Glutamatergic neuron (in vitro differentiated cells): ENCODE measurements around the gene SLIT3. TPM values are rescaled to one million over a fixed set of nuclear protein-coding genes. Genes with fewer than 3 reads are reported as not detected.

Experiments used
- DNase-seq: peaks from one replicate; pipeline ENCODE4 v3.0.0; 2022
- H3K27ac Mint-ChIP-seq: one replicate; pipeline ENCODE4 v1.8.0; 2020; ENCODE audit warnings: mild to moderate bottlenecking, mixed read lengths, inconsistent platforms; ENCODE audit not compliant: unreplicated experiment
- H3K27me3 Mint-ChIP-seq: one replicate; pipeline ENCODE4 v1.8.0; 2020; ENCODE audit warnings: mild to moderate bottlenecking, moderate library complexity, mixed read lengths, inconsistent platforms; ENCODE audit not compliant: unreplicated experiment
- H3K36me3 Mint-ChIP-seq: one replicate; pipeline ENCODE4 v1.8.0; 2020; ENCODE audit warnings: mild to moderate bottlenecking, mixed read lengths, inconsistent platforms; ENCODE audit not compliant: unreplicated experiment
- H3K4me1 Mint-ChIP-seq: one replicate; pipeline ENCODE4 v1.8.0; 2020; ENCODE audit warnings: mild to moderate bottlenecking, low read depth, mixed read lengths, inconsistent platforms; ENCODE audit not compliant: unreplicated experiment
- H3K4me3 Mint-ChIP-seq: one replicate; pipeline ENCODE4 v1.8.0; 2020; ENCODE audit warnings: mild to moderate bottlenecking, mixed read lengths, inconsistent platforms; ENCODE audit not compliant: unreplicated experiment
- H3K9me3 Mint-ChIP-seq: one replicate; pipeline ENCODE4 v1.8.0; 2020; ENCODE audit warnings: mild to moderate bottlenecking, moderate library complexity, mixed read lengths, inconsistent platforms; ENCODE audit not compliant: unreplicated experiment
- total RNA-seq: library from RNA; stranded (reverse); fragmentation: NEBNext Ultra II Directional; extraction: Animal tissue kit (Norgen Biotek cat#: 25700); gene quantifications from one replicate; pipeline ENCODE4 v1.2.1, GENCODE V29; 2021; ENCODE audit not compliant: unreplicated experiment
- TF ChIP-seq, protein P1 (sequence below): fragments of 200-600 bp; sonication (generic); IDR thresholded peaks from one replicate; pipeline ENCODE4 v1.5.0; 2021; ENCODE audit not compliant: partially characterized antibody, unreplicated experiment

SLIT3 gene
- total RNA-seq, 1 donor from 2014 or later: 11.5 TPM

- H3K27ac Mint-ChIP-seq: peak overlapping the region; percentile 4
- H3K4me1 Mint-ChIP-seq: peaks cover 9% of the 10 kb centered on the region
- no peak overlapping the region for H3K4me3 Mint-ChIP-seq
- TF ChIP-seq, protein P1, sequence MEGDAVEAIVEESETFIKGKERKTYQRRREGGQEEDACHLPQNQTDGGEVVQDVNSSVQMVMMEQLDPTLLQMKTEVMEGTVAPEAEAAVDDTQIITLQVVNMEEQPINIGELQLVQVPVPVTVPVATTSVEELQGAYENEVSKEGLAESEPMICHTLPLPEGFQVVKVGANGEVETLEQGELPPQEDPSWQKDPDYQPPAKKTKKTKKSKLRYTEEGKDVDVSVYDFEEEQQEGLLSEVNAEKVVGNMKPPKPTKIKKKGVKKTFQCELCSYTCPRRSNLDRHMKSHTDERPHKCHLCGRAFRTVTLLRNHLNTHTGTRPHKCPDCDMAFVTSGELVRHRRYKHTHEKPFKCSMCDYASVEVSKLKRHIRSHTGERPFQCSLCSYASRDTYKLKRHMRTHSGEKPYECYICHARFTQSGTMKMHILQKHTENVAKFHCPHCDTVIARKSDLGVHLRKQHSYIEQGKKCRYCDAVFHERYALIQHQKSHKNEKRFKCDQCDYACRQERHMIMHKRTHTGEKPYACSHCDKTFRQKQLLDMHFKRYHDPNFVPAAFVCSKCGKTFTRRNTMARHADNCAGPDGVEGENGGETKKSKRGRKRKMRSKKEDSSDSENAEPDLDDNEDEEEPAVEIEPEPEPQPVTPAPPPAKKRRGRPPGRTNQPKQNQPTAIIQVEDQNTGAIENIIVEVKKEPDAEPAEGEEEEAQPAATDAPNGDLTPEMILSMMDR: no peak
- no peak for DNase-seq
- peaks cover 2% of the 10 kb centered on the region for H3K9me3 Mint-ChIP-seq
- peaks cover 3% of the 10 kb centered on the region for H3K36me3 Mint-ChIP-seq
- H3K27me3 Mint-ChIP-seq: peaks cover 3% of the 10 kb centered on the region
Measured at GRCh38 chr5:168712280-168712924, 588.5 kb downstream of the SLIT3 start.

DNA sequence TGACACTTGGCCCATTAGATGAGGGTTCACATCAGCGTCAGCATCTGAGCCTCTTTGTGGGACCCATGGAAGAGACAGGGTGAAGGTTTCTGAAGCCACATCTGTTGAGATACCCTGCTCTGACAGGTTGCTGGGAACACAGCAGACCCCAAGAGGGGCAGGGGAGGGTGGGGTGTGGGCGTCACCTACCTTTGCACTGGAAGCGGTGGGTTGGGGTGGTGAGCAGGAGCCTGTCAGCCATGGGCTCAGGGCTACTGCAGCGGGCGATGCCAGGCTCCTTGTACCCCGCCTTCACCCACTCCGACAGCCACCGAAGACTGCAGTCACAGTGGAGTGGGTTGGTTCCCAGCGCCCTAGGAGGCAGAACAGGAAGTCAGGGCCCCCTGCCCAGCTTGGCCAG is 590.2 kb downstream of the SLIT3 start:
- Mint-ChIP-seq H3K9me3 (peaks cover 2% of the 10 kb centered on the region), H3K4me1 (peaks cover 13% of the 10 kb centered on the region), H3K27me3 (peaks cover 3% of the 10 kb centered on the region), H3K36me3 (peaks cover 3% of the 10 kb centered on the region), H3K4me3 (no peak overlapping the region), H3K27ac (no peak overlapping the region)
- TF ChIP-seq, protein P1: no peak
- DNase-seq: no peak

- H3K4me3 Mint-ChIP-seq: no peak overlapping the region
- TF ChIP-seq, protein P1: no peak
- H3K4me1 Mint-ChIP-seq: peaks cover 10% of the 10 kb centered on the region
- H3K9me3 Mint-ChIP-seq: no peaks in the 10 kb centered on the region
- no peaks in the 10 kb centered on the region for H3K36me3 Mint-ChIP-seq
- H3K27me3 Mint-ChIP-seq: peaks cover 2% of the 10 kb centered on the region
- no peak for DNase-seq
- H3K27ac Mint-ChIP-seq: no peak overlapping the region
Measured at GRCh38 chr5:168707716-168708695, 592.9 kb downstream of the SLIT3 start.

DNA sequence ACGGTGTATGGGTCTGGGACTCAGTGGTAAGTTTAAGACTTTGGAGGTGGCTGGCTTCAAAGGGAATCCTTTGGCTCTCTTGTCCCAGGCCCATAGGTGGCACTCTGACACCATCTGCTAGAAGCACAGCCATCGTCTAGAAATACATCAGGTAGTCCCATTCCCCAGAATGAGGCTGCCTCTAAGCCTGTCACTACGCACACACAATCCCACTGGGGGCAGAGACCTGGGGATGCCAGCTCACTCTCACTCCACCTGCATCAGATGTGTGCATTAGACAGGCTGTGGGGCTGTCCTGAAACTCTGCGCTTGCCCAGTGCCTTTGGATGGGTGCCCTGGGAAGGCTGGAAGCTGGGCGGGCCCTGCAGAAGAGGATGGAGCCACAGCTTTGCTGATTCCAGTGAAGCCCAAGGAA is 594.3 kb downstream of the SLIT3 start:
- peak; percentile 61 for DNase-seq
- H3K4me1 Mint-ChIP-seq: peaks cover 6% of the 10 kb centered on the region
- H3K27me3 Mint-ChIP-seq: peaks cover 2% of the 10 kb centered on the region

More for the DNA sequence above, 594.3 kb downstream of the SLIT3 start:
- no peaks in the 10 kb centered on the region for H3K9me3 Mint-ChIP-seq
- H3K4me3 Mint-ChIP-seq: no peak overlapping the region
- TF ChIP-seq, protein P1: peak; percentile 19
- no peak overlapping the region for H3K27ac Mint-ChIP-seq
- H3K36me3 Mint-ChIP-seq: no peaks in the 10 kb centered on the region
